Stimulated activated naive CD8-positive, alpha-beta T cell treated with anti-CD3 and anti-CD28 coated beads, Interleukin-15, amount 100 ng/mL, for 72 hours (primary cell): ENCODE data around the gene THAP3.
"Not testable (repeated sequence)": the region's sequence is repeated elsewhere in the genome, so short reads cannot be mapped to it uniquely, and the experiment has no call there.

Experiments used
- ATAC-seq: fragments of 150-1000 bp; cut with Tn5 transposase; 2 replicates; pipeline ENCODE4 v1.10.0; 2021; ENCODE audit warnings: mild to moderate bottlenecking, moderate library complexity
- DNase-seq, 2 donors: peaks; one replicate each; pipeline ENCODE4 v3.0.0; 2021 to 2022
- H3K27ac Mint-ChIP-seq, 2 donors: one replicate each; pipeline ENCODE4 v1.8.0; 2022; ENCODE audit warnings: mild to moderate bottlenecking in 2 of 2, mixed read lengths in 2 of 2, moderate library complexity in 2 of 2
- H3K27me3 Mint-ChIP-seq: one replicate; pipeline ENCODE4 v1.8.0; 2022; ENCODE audit warnings: mixed read lengths
- H3K4me1 Mint-ChIP-seq: one replicate; pipeline ENCODE4 v1.8.0; 2022; ENCODE audit warnings: mild to moderate bottlenecking, mixed read lengths
- H3K4me3 Mint-ChIP-seq, 2 donors: one replicate each; pipeline ENCODE4 v1.8.0; 2022; ENCODE audit warnings: mild to moderate bottlenecking in 2 of 2, mixed read lengths in 2 of 2, moderate library complexity in 1 of 2
- H3K9me3 Mint-ChIP-seq, 2 donors: one replicate each; pipeline ENCODE4 v1.8.0; 2022; ENCODE audit warnings: mixed read lengths in 2 of 2

Gene THAP3

GRCh38 chr1:6634371-6635052, 9.8 kb downstream of the THAP3 start:
- no peaks in the 10 kb centered on the region for H3K4me1 Mint-ChIP-seq
- H3K27me3 Mint-ChIP-seq: no peaks in the 10 kb centered on the region
- H3K4me3 Mint-ChIP-seq: no peak overlapping the region
- H3K27ac Mint-ChIP-seq: no peak overlapping the region
- H3K9me3 Mint-ChIP-seq: no peaks in the 10 kb centered on the region
- peak; percentile 68 for ATAC-seq
- peak; percentile 27 to 45 for DNase-seq

- Mint-ChIP-seq H3K27ac (no peak overlapping the region), H3K4me1 (no peaks in the 10 kb centered on the region), H3K27me3 (no peaks in the 10 kb centered on the region), H3K9me3 (no peaks in the 10 kb centered on the region), H3K4me3 (no peak overlapping the region)
- ATAC-seq (no peak), DNase-seq (no peak)
Measured at GRCh38 chr1:6635161-6635909, 10.7 kb downstream of the THAP3 start.

GRCh38 chr1:6635910-6636760, 11.5 kb downstream of the THAP3 start:
- DNase-seq (no peak), ATAC-seq (no peak)
- Mint-ChIP-seq H3K4me1 (no peaks in the 10 kb centered on the region), H3K27ac (no peak overlapping the region), H3K27me3 (no peaks in the 10 kb centered on the region), H3K4me3 (no peak overlapping the region), H3K9me3 (no peaks in the 10 kb centered on the region)

GRCh38 chr1:6636778-6637177, 12.1 kb downstream of the THAP3 start:
- not testable (repeated sequence) for H3K27ac Mint-ChIP-seq

GRCh38 chr1:6637770-6638169, 13.1 kb downstream of the THAP3 start:
- DNase-seq (no peak), ATAC-seq (no peak)
- Mint-ChIP-seq H3K27ac (peak overlapping the region; percentile 37 to 77), H3K4me1 (no peaks in the 10 kb centered on the region), H3K27me3 (no peaks in the 10 kb centered on the region), H3K9me3 (no peaks in the 10 kb centered on the region), H3K4me3 (no peak overlapping the region)

More at GRCh38 chr1:6636778-6637177, 12.1 kb downstream of the THAP3 start:
- H3K27me3 Mint-ChIP-seq, H3K9me3 Mint-ChIP-seq, H3K4me3 Mint-ChIP-seq, H3K4me1 Mint-ChIP-seq, ATAC-seq, DNase-seq: not testable (repeated sequence)

GRCh38 chr1:6638226-6638625, 13.6 kb downstream of the THAP3 start:
- Mint-ChIP-seq H3K4me3 (no peak overlapping the region), H3K9me3 (no peaks in the 10 kb centered on the region), H3K27me3 (no peaks in the 10 kb centered on the region), H3K27ac (no peak overlapping the region), H3K4me1 (no peaks in the 10 kb centered on the region)
- no peak for ATAC-seq
- no peak for DNase-seq

- not testable (repeated sequence) for H3K27me3 Mint-ChIP-seq, H3K9me3 Mint-ChIP-seq, ATAC-seq, H3K4me3 Mint-ChIP-seq, H3K4me1 Mint-ChIP-seq, H3K27ac Mint-ChIP-seq, DNase-seq
Measured at GRCh38 chr1:6640867-6641266, 16.2 kb downstream of the THAP3 start.

- Mint-ChIP-seq H3K27me3 (no peaks in the 10 kb centered on the region), H3K4me3 (no peak overlapping the region), H3K4me1 (no peaks in the 10 kb centered on the region), H3K27ac (no peak overlapping the region), H3K9me3 (no peaks in the 10 kb centered on the region)
- ATAC-seq: no peak
- no peak for DNase-seq
Measured at GRCh38 chr1:6645018-6645417, 20.4 kb downstream of the THAP3 start.

- no peak for DNase-seq
- no peaks in the 10 kb centered on the region for H3K27me3 Mint-ChIP-seq
- no peak overlapping the region for H3K4me3 Mint-ChIP-seq
- no peaks in the 10 kb centered on the region for H3K4me1 Mint-ChIP-seq
- peak; percentile 57 for ATAC-seq
- no peak overlapping the region for H3K27ac Mint-ChIP-seq
- no peaks in the 10 kb centered on the region for H3K9me3 Mint-ChIP-seq
Measured at GRCh38 chr1:6646499-6647148, 22.0 kb downstream of the THAP3 start.

GRCh38 chr1:6648556-6648955, 23.9 kb downstream of the THAP3 start:
- Mint-ChIP-seq H3K9me3 (no peaks in the 10 kb centered on the region), H3K4me3 (no peak overlapping the region), H3K4me1 (no peaks in the 10 kb centered on the region), H3K27me3 (no peaks in the 10 kb centered on the region), H3K27ac (no peak overlapping the region)
- DNase-seq (no peak), ATAC-seq (no peak)

- Mint-ChIP-seq H3K27me3 (no peaks in the 10 kb centered on the region), H3K4me3 (no peak overlapping the region), H3K9me3 (no peaks in the 10 kb centered on the region), H3K4me1 (no peaks in the 10 kb centered on the region), H3K27ac (no peak overlapping the region)
- ATAC-seq: no peak
- no peak for DNase-seq
Measured at GRCh38 chr1:6651909-6652308, 27.2 kb downstream of the THAP3 start.

- no peaks in the 10 kb centered on the region for H3K27me3 Mint-ChIP-seq
- peaks cover 3% of the 10 kb centered on the region for H3K4me1 Mint-ChIP-seq
- ATAC-seq: no peak
- no peaks in the 10 kb centered on the region for H3K9me3 Mint-ChIP-seq
- no peak overlapping the region for H3K4me3 Mint-ChIP-seq
- H3K27ac Mint-ChIP-seq: no peak overlapping the region
- DNase-seq: no peak
Measured at GRCh38 chr1:6652986-6653385, 28.3 kb downstream of the THAP3 start.

- no peak for DNase-seq
- no peak for ATAC-seq
- Mint-ChIP-seq H3K9me3 (no peaks in the 10 kb centered on the region), H3K27ac (no peak overlapping the region), H3K4me3 (no peak overlapping the region), H3K4me1 (peaks cover 5% of the 10 kb centered on the region), H3K27me3 (no peaks in the 10 kb centered on the region)
Measured at GRCh38 chr1:6653436-6654290, 29.0 kb downstream of the THAP3 start.

GRCh38 chr1:6657138-6657537, 32.5 kb downstream of the THAP3 start:
- Mint-ChIP-seq H3K27ac (no peak overlapping the region), H3K9me3 (no peaks in the 10 kb centered on the region), H3K4me3 (no peak overlapping the region), H3K27me3 (no peaks in the 10 kb centered on the region), H3K4me1 (peaks cover 5% of the 10 kb centered on the region)
- ATAC-seq (no peak), DNase-seq (no peak)
